K562 treated with DMSO at 1 percent for 4 hours (cell line): ENCODE results near the gene NATD1. TPM values are rescaled to one million over a fixed set of nuclear protein-coding genes. Genes with fewer than 3 reads are reported as not detected.

Experiments
- total RNA-seq: library from RNA; unstranded; fragments of 300-600 nt; gene quantifications from 2 replicates; pipeline ENCODE4 v1.2.3, GENCODE V29; 2022; ENCODE audit not compliant: insufficient read depth

NATD1 gene
- 4.9 and 5.2 TPM in 2 replicates for total RNA-seq

GRCh38 chr17:21252796-21253645 is at the start of gene NATD1:
Gene NATD1 (minus strand): TSS chr17:21253410. CDS start chr17:21253264, 146 bp downstream.

GRCh38 chr17:21284319-21285163 is 31.3 kb upstream of the NATD1 start, which contains the start of gene MAP2K3:
Gene MAP2K3 (plus strand): TSS chr17:21284711. CDS start chr17:21284921, 210 bp downstream.

GRCh38 chr17:21214015-21214776 is 39.0 kb downstream of the NATD1 start, which contains the start of gene TMEM11:
Gene TMEM11 (minus strand): TSS chr17:21214161. CDS start chr17:21214152, 9 bp downstream.

Other genes with a start within 250 kb of the NATD1 start
- 71.1 and 73.3 TPM in 2 replicates for gene USP22, start 210.4 kb downstream of the NATD1 start, total RNA-seq
- gene DHRS7B, start 126.4 kb downstream of the NATD1 start, total RNA-seq: 14.0 and 19.5 TPM in 2 replicates
- gene TMEM11, start 39.2 kb downstream of the NATD1 start, total RNA-seq: 44.3 and 48.6 TPM in 2 replicates
- 11.0 and 17.2 TPM in 2 replicates for gene MAP2K3, start 31.3 kb upstream of the NATD1 start, total RNA-seq
- gene KCNJ12, start 122.9 kb upstream of the NATD1 start, total RNA-seq: not detected in 2 replicates